ENCODE results near the gene TAF15.

- no peak for TF ChIP-seq GATA2 (IDR thresholded peaks at IDR 0.05; ENCODE audit: low read depth, low read length)
- TF ChIP-seq GATA3 (IDR thresholded peaks at IDR 0.05; ENCODE audit: low read depth, low read length), result no peak
Measured at GRCh38 chr17:35797370-35797769, 11.9 kb upstream of the TAF15 start.

All from SH-SY5Y (cell line).